ENCODE results near the gene CIRBP.

- TF ChIP-seq ZNF511 (CRISPR knock-in tag; IDR thresholded peaks at IDR 0.05) (no peak), HCFC1 (IDR thresholded peaks at IDR 0.05; ENCODE audit: low read depth, low read length) (no peak), POLR2AphosphoS5 (IDR thresholded peaks at IDR 0.05; ENCODE audit: control insufficient read depth, insufficient read depth, low read depth, low read length) (no peak), CTCF (IDR thresholded peaks at IDR 0.05 in 2 of 3, conservative IDR thresholded peaks at IDR 0.05 in 1 of 3; ENCODE audit: insufficient read depth in 2 of 3, low read depth in 1 of 3, low read length in 3 of 3) (no peak)
These were observed 30.7 kb downstream of the CIRBP start for GRCh38 chr19:1299801-1300200.

Measured in K562 (cell line).